ENCODE measurements around the gene SSB. TPM values are rescaled to one million over a fixed set of nuclear protein-coding genes. Genes with fewer than 3 reads are reported as not detected.
A peak's percentile ranks its signal among the peaks of the same experiment; 100 is the strongest.

The SSB gene
- total RNA-seq, 1 donor from 2014 or later: 94.7 TPM

- DNase-seq (no peak), ATAC-seq (ENCODE audit: low read depth) (no peak)
- Mint-ChIP-seq H3K9me3 (no peaks in the 10 kb centered on the region), H3K4me3 (peak overlapping the region; percentile 92), H3K4me1 (peaks cover 49% of the 10 kb centered on the region), H3K27me3 (no peaks in the 10 kb centered on the region), H3K36me3 (ENCODE audit: low read depth) (peaks cover 34% of the 10 kb centered on the region), H3K27ac (peak overlapping the region; percentile 85)
- CTCF ChIA-PET: interaction anchor here (1.1 to 1.6 kb wide), 5 partner anchors 10 to 105 kb away, joined by 3 to 12 read pairs (median 4); no protein-coding TSS in a partner anchor
- TF ChIP-seq CTCF (IDR thresholded peaks at IDR 0.05): no peak
- POLR2A ChIA-PET: interaction anchor here (0.6 to 1.8 kb wide), 5 partner anchors 8 to 241 kb away, joined by 3 to 7 read pairs (median 3); partner anchors contain the start of gene SSB
- intact Hi-C loops (cut with micrococcal nuclease): loop anchor here (1.0 to 2.0 kb wide), 5 partner anchors 25 to 240 kb away; partner anchors contain the start of genes CFAP210, KLHL23, PHOSPHO2 and PPIG
Observed at GRCh38 chr2:169823996-169824372, 25.3 kb downstream of the SSB start.

- intact Hi-C loops (cut with micrococcal nuclease): loop anchor here (1.0 to 2.0 kb wide), 5 partner anchors 25 to 240 kb away; partner anchors contain the start of genes CFAP210, KLHL23, PHOSPHO2 and PPIG
Observed at GRCh38 chr2:169824373-169825333, 26.0 kb downstream of the SSB start, which contains the start of gene METTL5. METTL5 (minus strand) TSS chr2:169824905; CDS start chr2:169824597, 308 bp downstream.

GRCh38 chr2:169827272-169828140 is 28.8 kb downstream of the SSB start, which contains the start of gene UBR3:
UBR3 (plus strand) TSS chr2:169827454; CDS start chr2:169827508, 54 bp downstream.
- H3K4me3 Mint-ChIP-seq: peak within 1 kb of the TSS; percentile 95
- DNase-seq (peak; percentile 90), ATAC-seq (ENCODE audit: low read depth) (peak; percentile 84)
- H3K27me3 Mint-ChIP-seq: no peaks in the 10 kb centered on the region
- ChIA-PET CTCF (interaction anchor here (0.9 to 1.9 kb wide), 3 partner anchors 28 to 103 kb away, joined by 3 to 7 read pairs (median 4); partner anchors contain the start of gene SSB), POLR2A (interaction anchor here (0.8 to 3.0 kb wide), 6 partner anchors 19 to 254 kb away, joined by 3 to 26 read pairs (median 5); partner anchors contain the start of genes CFAP210, FASTKD1, PHOSPHO2 and SSB)
- TF ChIP-seq CTCF (IDR thresholded peaks at IDR 0.05): no peak
- intact Hi-C loops (cut with micrococcal nuclease): loop anchor here (1.0 to 2.0 kb wide), 4 partner anchors 29 to 1101 kb away; partner anchors contain the start of genes BBS5, FASTKD1, GORASP2 and SSB
- H3K9me3 Mint-ChIP-seq: no peaks in the 10 kb centered on the region
- peaks cover 17% of the 10 kb centered on the region for H3K36me3 Mint-ChIP-seq (ENCODE audit: low read depth)
- H3K27ac Mint-ChIP-seq: peak within 1 kb of the TSS; percentile 79
- peaks cover 55% of the 10 kb centered on the region for H3K4me1 Mint-ChIP-seq

More at GRCh38 chr2:169824373-169825333, 26.0 kb downstream of the SSB start, which contains the start of gene METTL5:
- peak within 1 kb of the TSS; percentile 92 for H3K4me3 Mint-ChIP-seq
- TF ChIP-seq CTCF (IDR thresholded peaks at IDR 0.05): peak; percentile 40
- peak within 1 kb of the TSS; percentile 85 for H3K27ac Mint-ChIP-seq
- peaks cover 51% of the 10 kb centered on the region for H3K4me1 Mint-ChIP-seq
- H3K27me3 Mint-ChIP-seq: no peaks in the 10 kb centered on the region
- no peaks in the 10 kb centered on the region for H3K9me3 Mint-ChIP-seq
- ATAC-seq (ENCODE audit: low read depth): peak; percentile 73
- POLR2A ChIA-PET: interaction anchor here (0.5 to 1.8 kb wide), 6 partner anchors 9 to 358 kb away, joined by 3 to 7 read pairs (median 3); partner anchors contain the start of gene SSB
- CTCF ChIA-PET: interaction anchor here (1.0 to 1.6 kb wide), 6 partner anchors 9 to 104 kb away, joined by 3 to 12 read pairs (median 4); no protein-coding TSS in a partner anchor
- peak; percentile 84 for DNase-seq
- H3K36me3 Mint-ChIP-seq (ENCODE audit: low read depth): peaks cover 29% of the 10 kb centered on the region

- Mint-ChIP-seq H3K27ac (peak overlapping the region; percentile 79), H3K36me3 (ENCODE audit: low read depth) (peaks cover 13% of the 10 kb centered on the region), H3K4me1 (peaks cover 47% of the 10 kb centered on the region), H3K27me3 (no peaks in the 10 kb centered on the region), H3K9me3 (no peaks in the 10 kb centered on the region), H3K4me3 (peak overlapping the region; percentile 95)
- POLR2A ChIA-PET: interaction anchor here (1.3 to 3.0 kb wide), 3 partner anchors 26 to 134 kb away, joined by 6 to 26 read pairs (median 11); partner anchors contain the start of genes CFAP210, PHOSPHO2 and SSB
- CTCF ChIA-PET: interaction anchor here (1.3 to 1.9 kb wide), 2 partner anchors 29 to 49 kb away, joined by 3 to 7 read pairs; partner anchors contain the start of gene SSB
- ATAC-seq (ENCODE audit: low read depth) (peak; percentile 6), DNase-seq (peak; percentile 27)
- intact Hi-C loops (cut with micrococcal nuclease): no loop called here
- TF ChIP-seq CTCF (IDR thresholded peaks at IDR 0.05): no peak
Observed at GRCh38 chr2:169828141-169828811, 29.6 kb downstream of the SSB start.
